H1 (cell line): ENCODE data around the gene ASXL3. TPM values are rescaled to one million over a fixed set of nuclear protein-coding genes. Genes with fewer than 3 reads are reported as not detected.

Experiments
- CHD7 ChIP-seq: fragments of 300-600 bp; sonication (generic); IDR thresholded peaks from 2 replicates; pipeline ENCODE4 v1.7.1; 2012; ENCODE audit warnings: low read length, moderate library complexity, mild to moderate bottlenecking, inconsistent platforms; ENCODE audit not compliant: insufficient replicate concordance
- polyA plus RNA-seq, 7 experiments: library from polyadenylated mRNA; depleted of rRNA in 3 of 7; stranded (reverse) in 5 of 7; unstranded in 2 of 7; fragments of >200 nt in 5 of 7; fragments of 200-250 nt in 2 of 7; gene quantifications; 1 replicate in 5 of 7; 2 replicates in 1 of 7; 4 replicates in 1 of 7; pipeline versions ENCODE4 v1.2.1 to v1.2.3, GENCODE V29; 2011 to 2013; ENCODE audit warnings: missing spikeins in 2 of 7, mixed read lengths in 2 of 7
- total RNA-seq: library from RNA; stranded (reverse); fragmentation: NEBNext Ultra II Directional; extraction: Animal tissue kit (Norgen Biotek cat#: 25700); gene quantifications from 2 replicates; pipeline ENCODE4 v1.2.1, GENCODE V29; 2021

The ASXL3 gene
- total and polyA plus RNA-seq, 2 of the 8 experiments (the other 6 are each of a cell fraction or from before 2014, with no cell fraction given), result 0.08 to 1.3 TPM

GRCh38 chr18:33673689-33674088 is 95.7 kb downstream of the ASXL3 start (continued):
- peak; percentile 31 for TF ChIP-seq CHD7
